ENCODE measurements around the gene APOL4.

DNA sequence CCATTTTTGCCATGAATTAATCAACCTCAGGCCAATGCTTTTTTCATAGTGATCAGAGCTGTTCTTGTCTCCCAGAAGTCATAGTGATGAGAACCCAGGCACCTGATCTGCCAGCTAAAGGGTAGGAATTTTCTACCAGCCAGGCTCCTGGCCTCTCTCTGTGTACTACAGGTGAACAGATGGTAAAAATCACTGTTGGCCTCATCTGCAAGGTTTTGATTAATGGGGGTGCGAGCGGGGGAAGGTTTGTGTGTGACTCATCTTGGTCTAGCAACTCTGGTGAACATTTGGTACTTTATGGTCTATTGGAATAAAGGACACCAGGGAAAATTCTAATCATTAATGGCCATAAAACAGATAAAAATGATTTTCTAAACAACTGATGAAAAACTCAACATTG, 14.4 kb upstream of the APOL4 start:
- TF ChIP-seq, protein P1, sequence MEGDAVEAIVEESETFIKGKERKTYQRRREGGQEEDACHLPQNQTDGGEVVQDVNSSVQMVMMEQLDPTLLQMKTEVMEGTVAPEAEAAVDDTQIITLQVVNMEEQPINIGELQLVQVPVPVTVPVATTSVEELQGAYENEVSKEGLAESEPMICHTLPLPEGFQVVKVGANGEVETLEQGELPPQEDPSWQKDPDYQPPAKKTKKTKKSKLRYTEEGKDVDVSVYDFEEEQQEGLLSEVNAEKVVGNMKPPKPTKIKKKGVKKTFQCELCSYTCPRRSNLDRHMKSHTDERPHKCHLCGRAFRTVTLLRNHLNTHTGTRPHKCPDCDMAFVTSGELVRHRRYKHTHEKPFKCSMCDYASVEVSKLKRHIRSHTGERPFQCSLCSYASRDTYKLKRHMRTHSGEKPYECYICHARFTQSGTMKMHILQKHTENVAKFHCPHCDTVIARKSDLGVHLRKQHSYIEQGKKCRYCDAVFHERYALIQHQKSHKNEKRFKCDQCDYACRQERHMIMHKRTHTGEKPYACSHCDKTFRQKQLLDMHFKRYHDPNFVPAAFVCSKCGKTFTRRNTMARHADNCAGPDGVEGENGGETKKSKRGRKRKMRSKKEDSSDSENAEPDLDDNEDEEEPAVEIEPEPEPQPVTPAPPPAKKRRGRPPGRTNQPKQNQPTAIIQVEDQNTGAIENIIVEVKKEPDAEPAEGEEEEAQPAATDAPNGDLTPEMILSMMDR (optimal IDR thresholded peaks at IDR 0.05 in 1 of 3, IDR thresholded peaks at IDR 0.05 in 1 of 3, conservative IDR thresholded peaks at IDR 0.05 in 1 of 3; ENCODE audit: extremely low read depth in 1 of 3, insufficient read depth in 2 of 3, low read length in 3 of 3) = no peak
- TF ChIP-seq EZH2 (IDR thresholded peaks at IDR 0.05; ENCODE audit: low read length) = no peak

Measured in keratinocyte (primary cell).